H1 (cell line): ENCODE results near the gene COL25A1. TPM values are rescaled to one million over a fixed set of nuclear protein-coding genes. Genes with fewer than 3 reads are reported as not detected.

ENCODE experiments used
- CTCF ChIA-PET: fragments of 300-600 bp; sonication (Branson Sonifier 250); formaldehyde crosslinking; loops from one replicate; lab custom pipeline; 2021; ENCODE audit not compliant: partially characterized antibody; lab: Charles Lee
- POLR2A ChIA-PET: fragments of 300-600 bp; sonication (Branson Sonifier 250); formaldehyde crosslinking; loops from one replicate; lab custom pipeline; 2021; ENCODE audit warnings: inconsistent platforms; ENCODE audit not compliant: partially characterized antibody; lab: Charles Lee
- DNase-seq, 2 experiments: peaks; one replicate each; pipeline versions ENCODE4 v3.0.0 to v3.0.0-alpha.2; 2010 to 2022; ENCODE audit warnings: low spot score in 2 of 2, low read depth in 1 of 2, mixed read lengths in 1 of 2
- FAIRE-seq: peaks from 2 replicates; lab custom pipeline; 2011; peaks lifted over from hg19 to GRCh38; lab: Jason Lieb, UNC
- H2AFZ ChIP-seq: 2 replicates; pipeline ENCODE4 v1.8.1; 2012; ENCODE audit warnings: low read length, inconsistent platforms
- H2AK5ac ChIP-seq: 2 replicates; pipeline ENCODE4 v1.6.1; 2013; ENCODE audit warnings: low read depth, low read length
- H2BK120ac ChIP-seq: replicated peaks from 2 replicates; pipeline ENCODE3; 2013; ENCODE audit warnings: low read depth, low read length, inconsistent platforms
- H2BK12ac ChIP-seq: 2 replicates; pipeline ENCODE4 v1.6.1; 2013; ENCODE audit warnings: low read depth, low read length
- H2BK15ac ChIP-seq: 2 replicates; pipeline ENCODE4 v1.6.1; 2013; ENCODE audit warnings: low read length
- H2BK20ac ChIP-seq: 2 replicates; pipeline ENCODE4 v1.6.1; 2013; ENCODE audit warnings: low read length
- H2BK5ac ChIP-seq: 2 replicates; pipeline ENCODE4 v1.6.1; 2013; ENCODE audit warnings: low read depth, low read length
- H3K14ac ChIP-seq: 2 replicates; pipeline ENCODE4 v1.6.1; 2013; ENCODE audit warnings: inconsistent platforms; ENCODE audit not compliant: insufficient read length
- H3K18ac ChIP-seq: 2 replicates; pipeline ENCODE4 v1.6.1; 2013; ENCODE audit warnings: low read length; ENCODE audit errors: extremely low read depth
- H3K23ac ChIP-seq: 2 replicates; pipeline ENCODE4 v1.6.1; 2013; ENCODE audit warnings: inconsistent platforms; ENCODE audit not compliant: insufficient read length
- H3K23me2 ChIP-seq: 2 replicates; pipeline ENCODE4 v1.6.1; 2013; ENCODE audit warnings: low read depth, low read length
- H3K27ac ChIP-seq: 2 replicates; pipeline ENCODE4 v1.6.1; 2011; ENCODE audit warnings: low read depth, low read length, inconsistent platforms
- H3K27me3 ChIP-seq, 4 experiments: replicated peaks in 1 of 4; 1 replicate in 1 of 4; 2 replicates in 3 of 4; pipeline versions ENCODE4 v1.6.1 to v1.8.1; 2011 to 2013; ENCODE audit warnings: low read length in 3 of 4, mild to moderate bottlenecking in 3 of 4, inconsistent platforms in 2 of 4, mixed read lengths in 2 of 4, moderate library complexity in 1 of 4; ENCODE audit not compliant: control insufficient read depth in 3 of 4, insufficient read depth in 3 of 4; ENCODE audit errors: extremely low read depth in 1 of 4
- H3K36me3 ChIP-seq, 4 experiments: 2 replicates each; pipeline versions ENCODE4 v1.6.1 to v1.8.1; 2011 to 2013; ENCODE audit warnings: mild to moderate bottlenecking in 4 of 4, low read length in 3 of 4, moderate library complexity in 2 of 4, control low read depth in 1 of 4, inconsistent platforms in 1 of 4; ENCODE audit not compliant: insufficient read depth in 4 of 4, control insufficient read depth in 2 of 4
- H3K4ac ChIP-seq: replicated peaks from 2 replicates; pipeline ENCODE3; 2013; ENCODE audit warnings: low read length, low read depth, mixed read lengths, inconsistent platforms; ENCODE audit not compliant: insufficient read length
- H3K4me1 ChIP-seq, 4 experiments: replicated peaks in 1 of 4; 1 replicate in 1 of 4; 2 replicates in 3 of 4; pipeline versions ENCODE4 v1.6.1 to v1.8.1; 2011 to 2013; ENCODE audit warnings: low read length in 3 of 4, inconsistent platforms in 2 of 4, mixed read lengths in 1 of 4; ENCODE audit not compliant: insufficient read depth in 4 of 4, control insufficient read depth in 3 of 4
- H3K4me2 ChIP-seq, 2 experiments: 2 replicates each; pipeline versions ENCODE4 v1.6.1 to v1.8.1; 2011 to 2013; ENCODE audit warnings: low read depth in 2 of 2, low read length in 2 of 2, control low read depth in 1 of 2, inconsistent platforms in 1 of 2, mild to moderate bottlenecking in 1 of 2; ENCODE audit not compliant: insufficient read depth in 1 of 2
- H3K4me3 ChIP-seq, 4 experiments: fragments of 200-600, 300-600 bp in 1 of 4; sonication (generic), shearing (Covaris generic), sonication (Bioruptor Twin) in 1 of 4; 2 replicates each; pipeline versions ENCODE4 v1.5.1 to v1.8.1; 2011 to 2016; ENCODE audit warnings: low read length in 4 of 4, low read depth in 3 of 4, control low read depth in 2 of 4, inconsistent platforms in 2 of 4, mild to moderate bottlenecking in 2 of 4, mixed read lengths in 1 of 4, moderate library complexity in 1 of 4; ENCODE audit not compliant: insufficient read depth in 2 of 4; ENCODE audit errors: extremely low read depth in 1 of 4
- H3K56ac ChIP-seq: replicated peaks from 2 replicates; pipeline ENCODE3; 2013; ENCODE audit warnings: low read depth, mild to moderate bottlenecking, mixed read lengths, low read length, inconsistent platforms; ENCODE audit not compliant: insufficient read length
- H3K79me1 ChIP-seq: 2 replicates; pipeline ENCODE4 v1.6.1; 2013; ENCODE audit warnings: low read depth, low read length, control low read depth
- H3K79me2 ChIP-seq, 2 experiments: 2 replicates each; pipeline versions ENCODE4 v1.6.1 to v1.8.1; 2012 to 2013; ENCODE audit warnings: low read length in 2 of 2, mild to moderate bottlenecking in 2 of 2, inconsistent platforms in 1 of 2; ENCODE audit not compliant: insufficient read depth in 2 of 2, control insufficient read depth in 1 of 2
- H3K9ac ChIP-seq, 4 experiments: replicated peaks in 1 of 4; 1 replicate in 1 of 4; 2 replicates in 3 of 4; pipeline versions ENCODE4 v1.6.1 to v1.8.1; 2011 to 2013; ENCODE audit warnings: low read depth in 3 of 4, low read length in 3 of 4, control low read depth in 2 of 4, mild to moderate bottlenecking in 2 of 4, moderate library complexity in 2 of 4, inconsistent platforms in 1 of 4; ENCODE audit errors: extremely low read depth in 1 of 4
- H3K9me3 ChIP-seq, 2 experiments: 2 replicates each; pipeline versions ENCODE4 v1.6.1 to v1.8.1; 2012 to 2013; ENCODE audit warnings: mild to moderate bottlenecking in 2 of 2, moderate library complexity in 2 of 2, control low read depth in 1 of 2, inconsistent platforms in 1 of 2, low read depth in 1 of 2, low read length in 1 of 2, mixed read lengths in 1 of 2; ENCODE audit not compliant: insufficient read depth in 2 of 2
- H4K20me1 ChIP-seq, 2 experiments: replicated peaks in 1 of 2; 2 replicates each; pipeline versions ENCODE3 to v1.8.1; 2011 to 2013; ENCODE audit warnings: inconsistent platforms in 2 of 2, low read length in 2 of 2, mild to moderate bottlenecking in 1 of 2; ENCODE audit not compliant: insufficient read depth in 2 of 2, control insufficient read depth in 1 of 2
- H4K5ac ChIP-seq: 2 replicates; pipeline ENCODE4 v1.6.1; 2013; ENCODE audit warnings: low read length, low read depth, mixed read lengths, inconsistent platforms; ENCODE audit not compliant: insufficient read length
- H4K8ac ChIP-seq: 2 replicates; pipeline ENCODE4 v1.8.0; 2013; ENCODE audit warnings: mild to moderate bottlenecking, moderate library complexity, low read length, inconsistent platforms; ENCODE audit not compliant: insufficient read depth; ENCODE audit errors: extremely low read depth
- H4K91ac ChIP-seq: replicated peaks from 2 replicates; pipeline ENCODE3; 2013; ENCODE audit warnings: low read length, mixed read lengths, inconsistent platforms; ENCODE audit not compliant: insufficient read length
- WGBS, 2 experiments: shearing (Covaris generic) in 1 of 2; methylation state at CpG; one replicate each; pipeline versions ENCODE4 v1.1.6 to v1.1.7; 2013 to 2015; ENCODE audit warnings: low lambda C conversion rate in 2 of 2, mixed read lengths in 2 of 2, inconsistent platforms in 1 of 2, low coverage in 1 of 2, missing lambda C conversion rate in 1 of 2; ENCODE audit not compliant: insufficient replicate concordance in 2 of 2, insufficient coverage in 1 of 2, insufficient read length in 1 of 2; ENCODE audit errors: extremely low coverage in 1 of 2, missing lambda C conversion rate in 1 of 2; 5-methylcytosine and 5-hydroxymethylcytosine counted together
- polyA plus RNA-seq, 7 experiments: library from polyadenylated mRNA; depleted of rRNA in 3 of 7; stranded (reverse) in 5 of 7; unstranded in 2 of 7; fragments of >200 nt in 5 of 7; fragments of 200-250 nt in 2 of 7; gene quantifications; 1 replicate in 5 of 7; 2 replicates in 1 of 7; 4 replicates in 1 of 7; pipeline versions ENCODE4 v1.2.1 to v1.2.3, GENCODE V29; 2011 to 2013; ENCODE audit warnings: missing spikeins in 2 of 7, mixed read lengths in 2 of 7
- total RNA-seq: library from RNA; stranded (reverse); fragmentation: NEBNext Ultra II Directional; extraction: Animal tissue kit (Norgen Biotek cat#: 25700); gene quantifications from 2 replicates; pipeline ENCODE4 v1.2.1, GENCODE V29; 2021

COL25A1 gene
- total and polyA plus RNA-seq, 2 of the 8 experiments (the other 6 are each of a cell fraction or from before 2014, with no cell fraction given) = 1.1 to 8.3 TPM

DNA sequence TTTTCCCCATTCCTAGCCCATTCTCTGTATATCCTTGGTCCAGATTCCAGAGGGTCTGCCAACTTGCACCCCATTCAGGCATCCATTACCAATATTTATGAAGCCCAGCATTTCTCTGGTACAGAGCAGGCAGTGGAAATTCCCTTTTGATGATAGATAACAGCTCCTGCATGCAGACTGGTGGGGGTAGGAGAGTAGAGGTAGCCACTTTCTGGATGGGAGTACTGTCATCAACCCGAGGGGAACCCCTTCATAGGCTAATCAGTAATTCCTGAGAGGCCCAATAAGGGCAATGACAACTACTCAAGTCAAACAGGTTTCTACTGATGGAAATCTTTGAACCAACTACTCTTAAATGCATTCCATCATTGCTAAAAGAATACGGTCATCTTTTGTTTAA, 63.7 kb downstream of the COL25A1 start:
- Histone ChIP-seq H3K14ac (no peak overlapping the region), H3K18ac (no peak overlapping the region), H4K5ac (no peak overlapping the region), H3K27me3 (no peaks in the 10 kb centered on the region), H3K4me2 (no peak overlapping the region), H3K4ac (no peak overlapping the region), H2BK20ac (no peak overlapping the region), H3K79me1 (no peaks in the 10 kb centered on the region), H3K23me2 (no peaks in the 10 kb centered on the region; the same call in 1 of the 2 replicates), H3K4me3 (no peak overlapping the region), H2AK5ac (no peak overlapping the region), H2BK15ac (no peak overlapping the region), H3K23ac (no peak overlapping the region), H2BK12ac (no peak overlapping the region), H3K56ac (no peak overlapping the region), H4K20me1 (no peaks in the 10 kb centered on the region), H2BK5ac (no peak overlapping the region), H3K9me3 (no peaks in the 10 kb centered on the region), H4K8ac (no peak overlapping the region), H2BK120ac (no peak overlapping the region), H3K4me1 (peaks cover 0 to 3% (median 0%) of the 10 kb centered on the region in 4 experiments; a peak in 1 of 7 replicates), H4K91ac (no peak overlapping the region), H3K36me3 (no peaks in the 10 kb centered on the region), H3K27ac (no peak overlapping the region), H3K79me2 (no peaks in the 10 kb centered on the region), H2AFZ (no peak overlapping the region), H3K9ac (no peak overlapping the region)
- 94% methylated on average over 2 of the region's 2 CpGs; no CpG with 5 or more reads in 1 of the 2 experiments for WGBS, 2 experiments
- DNase-seq (no peak), FAIRE-seq (no peak)
- POLR2A ChIA-PET = no interaction called here
- CTCF ChIA-PET = interaction anchor here (0.7 to 1.0 kb wide), 2 partner anchors 24 to 167 kb away, joined by 3 read pairs; no protein-coding TSS in a partner anchor
